ENCODE results near the gene DPAGT1. TPM values are rescaled to one million over a fixed set of nuclear protein-coding genes. Genes with fewer than 3 reads are reported as not detected.

The DPAGT1 gene
- total RNA-seq, 4 donors from 2014 or later, result 2.8 to 30.6 (median 16.9) TPM

DNA sequence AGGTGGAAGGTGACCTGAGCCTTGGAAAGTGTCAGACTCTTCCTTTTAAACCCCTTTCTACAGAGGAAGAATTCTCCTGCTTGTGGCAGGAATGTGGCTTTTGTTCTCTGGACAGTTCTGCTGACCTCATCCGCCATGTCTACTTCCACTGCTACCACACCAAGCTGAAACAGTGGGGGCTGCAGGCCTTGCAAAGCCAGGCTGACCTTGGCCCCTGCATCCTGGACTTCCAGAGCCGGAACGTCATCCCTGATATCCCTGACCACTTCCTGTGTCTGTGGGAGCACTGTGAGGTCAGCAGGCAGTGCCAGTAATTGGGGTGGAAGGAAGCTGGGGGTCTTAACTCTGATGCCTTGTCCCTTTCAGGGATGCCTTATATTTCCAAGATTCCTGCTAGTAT is 29.0 kb upstream of the DPAGT1 start:
- TF ChIP-seq, protein P1, sequence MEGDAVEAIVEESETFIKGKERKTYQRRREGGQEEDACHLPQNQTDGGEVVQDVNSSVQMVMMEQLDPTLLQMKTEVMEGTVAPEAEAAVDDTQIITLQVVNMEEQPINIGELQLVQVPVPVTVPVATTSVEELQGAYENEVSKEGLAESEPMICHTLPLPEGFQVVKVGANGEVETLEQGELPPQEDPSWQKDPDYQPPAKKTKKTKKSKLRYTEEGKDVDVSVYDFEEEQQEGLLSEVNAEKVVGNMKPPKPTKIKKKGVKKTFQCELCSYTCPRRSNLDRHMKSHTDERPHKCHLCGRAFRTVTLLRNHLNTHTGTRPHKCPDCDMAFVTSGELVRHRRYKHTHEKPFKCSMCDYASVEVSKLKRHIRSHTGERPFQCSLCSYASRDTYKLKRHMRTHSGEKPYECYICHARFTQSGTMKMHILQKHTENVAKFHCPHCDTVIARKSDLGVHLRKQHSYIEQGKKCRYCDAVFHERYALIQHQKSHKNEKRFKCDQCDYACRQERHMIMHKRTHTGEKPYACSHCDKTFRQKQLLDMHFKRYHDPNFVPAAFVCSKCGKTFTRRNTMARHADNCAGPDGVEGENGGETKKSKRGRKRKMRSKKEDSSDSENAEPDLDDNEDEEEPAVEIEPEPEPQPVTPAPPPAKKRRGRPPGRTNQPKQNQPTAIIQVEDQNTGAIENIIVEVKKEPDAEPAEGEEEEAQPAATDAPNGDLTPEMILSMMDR (IDR thresholded peaks at IDR 0.05), result no peak
- TF ChIP-seq POLR2A (IDR thresholded peaks at IDR 0.05), result no peak
- H3K27ac ChIP-seq, result no peak overlapping the region
- H3K4me3 ChIP-seq, result no peak overlapping the region
- H3K9me3 ChIP-seq, result no peaks in the 10 kb centered on the region
- H3K36me3 ChIP-seq, result no peaks in the 10 kb centered on the region
- no peak for DNase-seq
- no peaks in the 10 kb centered on the region for H3K4me1 ChIP-seq
- no peaks in the 10 kb centered on the region for H3K27me3 ChIP-seq
- intact Hi-C loops (cut with DNase I; ENCODE audit: low total_unique reads), result no loop called here

DNA sequence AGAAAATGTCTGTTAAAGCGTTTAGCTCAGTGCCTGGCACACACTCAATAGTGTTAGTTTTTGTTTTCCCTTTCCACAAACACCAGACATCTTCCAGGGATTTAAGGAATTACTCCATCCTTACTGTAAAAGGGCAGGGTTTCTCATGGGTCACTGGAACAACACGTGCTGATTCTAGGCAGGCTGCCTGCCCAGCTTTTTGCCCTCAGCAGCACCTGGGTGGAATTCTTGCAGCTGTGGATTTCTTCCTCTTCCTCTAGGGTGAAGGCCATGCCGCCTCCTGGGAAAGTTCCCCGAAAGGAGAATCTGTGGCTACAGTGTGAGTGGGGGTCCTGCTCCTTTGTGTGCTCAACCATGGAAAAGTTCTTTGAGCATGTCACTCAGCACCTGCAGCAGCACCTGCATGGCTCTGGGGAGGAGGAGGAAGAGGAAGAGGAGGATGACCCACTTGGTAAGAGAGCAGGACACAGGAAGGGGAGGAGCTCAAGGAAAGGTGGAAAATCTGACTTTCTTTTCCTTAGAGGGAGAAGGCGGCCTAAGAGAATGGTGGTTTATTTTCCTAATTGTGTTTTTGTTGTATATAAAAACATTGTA is 25.1 kb upstream of the DPAGT1 start:
- Histone ChIP-seq H3K27ac (peak overlapping the region in 1 of 2 donors; percentile 18), H3K4me3 (no peak overlapping the region), H3K27me3 (no peaks in the 10 kb centered on the region), H3K4me1 (peaks cover 0 to 10% of the 10 kb centered on the region in 2 donors), H3K9me3 (no peaks in the 10 kb centered on the region), H3K36me3 (no peaks in the 10 kb centered on the region)
- TF ChIP-seq, protein P1 (IDR thresholded peaks at IDR 0.05), result no peak
- no peak for TF ChIP-seq POLR2A (IDR thresholded peaks at IDR 0.05)
- intact Hi-C loops (cut with DNase I; ENCODE audit: low total_unique reads), result no loop called here
- DNase-seq, result no peak

DNA sequence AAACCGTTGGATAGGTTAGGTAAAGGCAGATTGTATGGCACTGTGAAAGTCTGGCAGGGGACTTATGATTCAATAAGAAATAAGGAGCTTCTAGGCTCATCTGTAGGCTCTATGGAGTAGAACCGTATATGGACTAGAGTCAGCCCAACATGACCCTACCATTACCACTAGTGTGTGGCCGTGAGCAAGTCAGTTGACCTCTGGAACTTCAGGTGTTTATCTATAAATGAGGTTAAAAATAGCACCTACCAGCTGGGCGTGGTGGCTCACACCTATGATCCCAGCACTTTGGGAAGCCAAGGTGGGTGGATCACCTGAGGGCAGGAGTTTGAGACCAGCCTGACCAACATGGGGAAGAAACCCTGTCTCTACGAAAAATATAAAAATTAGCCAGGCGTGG is 24.2 kb upstream of the DPAGT1 start:
- Histone ChIP-seq H3K27me3 (no peaks in the 10 kb centered on the region), H3K4me1 (peaks cover 0 to 10% of the 10 kb centered on the region in 2 donors), H3K4me3 (no peak overlapping the region), H3K27ac (no peak overlapping the region), H3K36me3 (no peaks in the 10 kb centered on the region), H3K9me3 (no peaks in the 10 kb centered on the region)
- DNase-seq, result no peak
- TF ChIP-seq POLR2A (IDR thresholded peaks at IDR 0.05), result no peak
- TF ChIP-seq, protein P1 (IDR thresholded peaks at IDR 0.05), result no peak
- intact Hi-C loops (cut with DNase I; ENCODE audit: low total_unique reads), result no loop called here

DNA sequence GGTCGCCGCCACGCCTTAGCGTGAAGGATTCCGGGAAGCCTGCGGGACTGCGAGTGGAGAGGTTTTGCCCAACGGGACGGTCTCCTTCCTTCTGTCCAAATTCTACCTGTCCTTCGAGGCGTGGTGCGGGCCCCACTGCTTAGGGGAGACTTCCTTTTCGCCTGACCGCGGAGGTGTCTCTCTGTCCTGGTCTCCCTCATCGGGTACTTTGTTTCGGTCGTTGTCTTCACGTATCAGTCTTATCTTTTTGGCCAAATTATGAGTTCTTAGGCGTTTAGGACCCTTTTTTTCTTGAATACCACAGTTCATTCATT is 20.1 kb upstream of the DPAGT1 start:
- no peaks in the 10 kb centered on the region for H3K36me3 ChIP-seq
- no peak for DNase-seq
- H3K4me3 ChIP-seq, result peak overlapping the region; percentile 79 to 91
- peaks cover 0 to 10% of the 10 kb centered on the region in 2 donors for H3K4me1 ChIP-seq
- no peak for TF ChIP-seq POLR2A (IDR thresholded peaks at IDR 0.05)
- TF ChIP-seq, protein P1 (IDR thresholded peaks at IDR 0.05), result no peak
- H3K9me3 ChIP-seq, result no peaks in the 10 kb centered on the region
- peak overlapping the region; percentile 59 to 87 for H3K27ac ChIP-seq
- intact Hi-C loops (cut with DNase I; ENCODE audit: low total_unique reads), result no loop called here
- no peaks in the 10 kb centered on the region for H3K27me3 ChIP-seq

DNA sequence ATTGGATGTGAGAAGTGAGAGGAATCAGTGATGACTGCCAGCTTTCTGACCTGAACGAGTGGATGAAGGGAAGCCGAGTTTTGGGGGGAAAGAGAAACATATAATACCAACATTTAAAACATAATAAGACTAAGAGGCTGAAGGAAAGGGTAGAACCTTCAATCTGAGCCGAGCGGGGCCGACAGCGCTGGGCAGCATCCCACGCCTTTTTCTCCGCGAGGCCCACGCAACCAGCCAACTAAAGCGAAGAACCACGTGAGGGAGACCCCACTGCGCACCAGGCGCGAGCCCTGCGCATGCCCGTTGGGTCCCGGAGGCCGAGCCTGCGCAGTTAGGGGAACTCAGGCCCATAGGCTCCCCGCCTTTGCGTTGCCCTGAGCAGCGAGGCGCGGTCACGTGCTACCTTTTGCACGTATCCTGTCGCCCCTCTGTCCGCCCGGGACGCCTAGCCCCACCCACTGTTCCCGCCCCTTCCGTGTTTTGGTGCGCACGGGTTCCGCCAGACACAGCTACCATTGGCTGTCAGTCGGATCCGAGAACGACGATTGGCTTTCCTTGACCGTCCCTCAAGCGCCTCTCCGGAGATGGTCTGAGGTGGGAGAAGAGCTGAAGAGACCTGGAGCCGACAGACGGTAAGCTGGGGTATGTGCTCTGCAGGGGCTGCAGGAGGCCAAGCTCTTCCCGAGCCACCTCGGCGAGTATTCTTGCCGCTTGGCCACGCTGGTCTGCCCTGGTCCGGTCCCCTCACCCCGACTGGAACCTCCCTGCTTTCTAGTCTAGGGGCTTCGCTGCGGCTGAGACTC is 19.6 kb upstream of the DPAGT1 start, which contains the start of gene HINFP:
Gene HINFP (plus strand): TSS at position 573 of the 803 bp plus-strand sequence. CDS start 5,365 bp downstream, outside the sequence.
- no peaks in the 10 kb centered on the region for H3K27me3 ChIP-seq
- TF ChIP-seq, protein P1 (IDR thresholded peaks at IDR 0.05), result peak in 1 of 4 experiments; percentile 24
- TF ChIP-seq POLR2A (IDR thresholded peaks at IDR 0.05), result peak; percentile 79 to 81
- peak within 1 kb of the TSS; percentile 81 to 87 for H3K27ac ChIP-seq
- H3K4me1 ChIP-seq, result peaks cover 0 to 10% of the 10 kb centered on the region in 2 donors
- DNase-seq, result peak; percentile 99 to 100
- H3K4me3 ChIP-seq, result peak within 1 kb of the TSS; percentile 79 to 91
- H3K9me3 ChIP-seq, result no peaks in the 10 kb centered on the region
- intact Hi-C loops (cut with DNase I; ENCODE audit: low total_unique reads), result no loop called here
- no peaks in the 10 kb centered on the region for H3K36me3 ChIP-seq

Data from uterus (tissue), 4 donors.